GM20000 (cell line): ENCODE results near the gene CAPN10.
A peak's percentile ranks its signal among the peaks of the same experiment; 100 is the strongest.
"Not testable (repeated sequence)": the region's sequence is repeated elsewhere in the genome, so short reads cannot be mapped to it uniquely, and the experiment has no call there.

Source experiments
- DNase-seq: peaks from one replicate; pipeline ENCODE4 v3.0.0; 2012; ENCODE audit warnings: low spot score
- TF ChIP-seq, protein P1 (sequence below): IDR thresholded peaks from 2 replicates; pipeline ENCODE4 v1.5.1; 2012; ENCODE audit warnings: mild to moderate bottlenecking, control low read depth; ENCODE audit errors: extremely low read depth, missing control alignments

Gene CAPN10, protein sequence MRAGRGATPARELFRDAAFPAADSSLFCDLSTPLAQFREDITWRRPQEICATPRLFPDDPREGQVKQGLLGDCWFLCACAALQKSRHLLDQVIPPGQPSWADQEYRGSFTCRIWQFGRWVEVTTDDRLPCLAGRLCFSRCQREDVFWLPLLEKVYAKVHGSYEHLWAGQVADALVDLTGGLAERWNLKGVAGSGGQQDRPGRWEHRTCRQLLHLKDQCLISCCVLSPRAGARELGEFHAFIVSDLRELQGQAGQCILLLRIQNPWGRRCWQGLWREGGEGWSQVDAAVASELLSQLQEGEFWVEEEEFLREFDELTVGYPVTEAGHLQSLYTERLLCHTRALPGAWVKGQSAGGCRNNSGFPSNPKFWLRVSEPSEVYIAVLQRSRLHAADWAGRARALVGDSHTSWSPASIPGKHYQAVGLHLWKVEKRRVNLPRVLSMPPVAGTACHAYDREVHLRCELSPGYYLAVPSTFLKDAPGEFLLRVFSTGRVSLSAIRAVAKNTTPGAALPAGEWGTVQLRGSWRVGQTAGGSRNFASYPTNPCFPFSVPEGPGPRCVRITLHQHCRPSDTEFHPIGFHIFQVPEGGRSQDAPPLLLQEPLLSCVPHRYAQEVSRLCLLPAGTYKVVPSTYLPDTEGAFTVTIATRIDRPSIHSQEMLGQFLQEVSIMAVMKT

GRCh38 chr2:240586198-240586918 lies at the start of gene CAPN10:
TSS of gene CAPN10 (plus strand) at chr2:240586734. CDS start at chr2:240586912, 178 bp downstream.
- TF ChIP-seq, protein P1, sequence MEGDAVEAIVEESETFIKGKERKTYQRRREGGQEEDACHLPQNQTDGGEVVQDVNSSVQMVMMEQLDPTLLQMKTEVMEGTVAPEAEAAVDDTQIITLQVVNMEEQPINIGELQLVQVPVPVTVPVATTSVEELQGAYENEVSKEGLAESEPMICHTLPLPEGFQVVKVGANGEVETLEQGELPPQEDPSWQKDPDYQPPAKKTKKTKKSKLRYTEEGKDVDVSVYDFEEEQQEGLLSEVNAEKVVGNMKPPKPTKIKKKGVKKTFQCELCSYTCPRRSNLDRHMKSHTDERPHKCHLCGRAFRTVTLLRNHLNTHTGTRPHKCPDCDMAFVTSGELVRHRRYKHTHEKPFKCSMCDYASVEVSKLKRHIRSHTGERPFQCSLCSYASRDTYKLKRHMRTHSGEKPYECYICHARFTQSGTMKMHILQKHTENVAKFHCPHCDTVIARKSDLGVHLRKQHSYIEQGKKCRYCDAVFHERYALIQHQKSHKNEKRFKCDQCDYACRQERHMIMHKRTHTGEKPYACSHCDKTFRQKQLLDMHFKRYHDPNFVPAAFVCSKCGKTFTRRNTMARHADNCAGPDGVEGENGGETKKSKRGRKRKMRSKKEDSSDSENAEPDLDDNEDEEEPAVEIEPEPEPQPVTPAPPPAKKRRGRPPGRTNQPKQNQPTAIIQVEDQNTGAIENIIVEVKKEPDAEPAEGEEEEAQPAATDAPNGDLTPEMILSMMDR = no peak
- DNase-seq = peak; percentile 97

GRCh38 chr2:240538031-240538780 lies 48.3 kb upstream of the CAPN10 start:
- TF ChIP-seq, protein P1 = no peak

DNA sequence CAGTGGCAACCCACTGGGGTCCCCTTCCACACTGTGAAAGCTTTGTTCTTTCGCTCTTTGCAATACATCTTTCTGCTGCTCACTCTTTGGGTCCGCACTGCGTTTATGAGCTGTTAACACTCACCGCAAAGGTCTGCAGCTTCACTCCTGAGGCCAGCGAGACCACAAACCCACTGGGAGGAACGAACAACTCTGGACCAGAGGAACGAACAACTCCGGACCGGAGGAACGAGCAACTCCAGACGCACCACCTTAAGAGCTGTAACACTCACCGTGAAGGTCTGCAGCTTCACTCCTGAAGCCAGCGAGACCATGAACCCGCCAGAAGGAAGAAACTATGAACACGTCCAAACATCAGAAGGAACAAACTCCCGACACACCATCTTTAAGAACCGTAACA lies 47.4 kb upstream of the CAPN10 start:
- not testable (repeated sequence) for DNase-seq

More at GRCh38 chr2:240538031-240538780, 48.3 kb upstream of the CAPN10 start:
- no peak for DNase-seq

DNA sequence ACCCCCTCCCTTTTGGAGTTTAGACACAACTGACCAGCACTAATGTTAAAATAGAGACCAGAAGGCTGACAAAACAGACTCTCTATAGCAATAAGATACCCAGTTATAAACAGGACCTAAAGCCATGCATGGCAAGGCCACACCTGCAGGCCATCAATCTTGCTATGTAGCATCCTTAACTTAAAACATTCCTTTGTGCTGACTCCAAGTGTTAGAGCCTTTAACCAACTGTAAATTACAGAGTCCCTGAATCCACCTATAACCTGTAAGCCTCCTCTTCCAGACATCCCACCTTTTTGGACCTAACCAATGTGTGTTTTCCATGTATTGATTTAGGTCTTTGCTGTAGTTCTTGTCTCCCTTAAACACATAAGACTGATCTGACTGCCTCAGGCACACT lies 46.6 kb upstream of the CAPN10 start:
- TF ChIP-seq, protein P1 = no peak

GRCh38 chr2:240551288-240551687 lies 35.2 kb upstream of the CAPN10 start:
- TF ChIP-seq, protein P1 = no peak
- no peak for DNase-seq

More for the DNA sequence above, 46.6 kb upstream of the CAPN10 start:
- no peak for DNase-seq

DNA sequence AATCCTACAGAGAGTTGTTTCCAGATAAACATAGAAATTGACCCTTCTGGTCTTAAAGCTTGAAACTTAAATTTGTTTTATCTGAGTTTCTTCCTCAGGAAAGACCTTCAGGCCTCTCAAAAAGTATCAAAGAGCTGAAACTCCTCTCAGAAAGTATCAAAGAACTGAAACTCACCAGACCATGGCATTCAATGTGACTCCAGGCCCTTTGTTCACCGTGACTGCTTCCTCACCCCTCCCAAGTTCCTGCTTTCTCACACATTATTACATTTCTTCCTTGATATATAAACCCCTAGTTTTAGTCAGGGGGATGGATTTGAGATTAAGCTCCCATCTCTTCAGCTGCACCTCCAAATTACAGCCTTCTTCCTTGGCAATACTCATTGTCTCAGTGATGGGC lies 34.7 kb upstream of the CAPN10 start:
- TF ChIP-seq, protein P1 = no peak
- DNase-seq = no peak

DNA sequence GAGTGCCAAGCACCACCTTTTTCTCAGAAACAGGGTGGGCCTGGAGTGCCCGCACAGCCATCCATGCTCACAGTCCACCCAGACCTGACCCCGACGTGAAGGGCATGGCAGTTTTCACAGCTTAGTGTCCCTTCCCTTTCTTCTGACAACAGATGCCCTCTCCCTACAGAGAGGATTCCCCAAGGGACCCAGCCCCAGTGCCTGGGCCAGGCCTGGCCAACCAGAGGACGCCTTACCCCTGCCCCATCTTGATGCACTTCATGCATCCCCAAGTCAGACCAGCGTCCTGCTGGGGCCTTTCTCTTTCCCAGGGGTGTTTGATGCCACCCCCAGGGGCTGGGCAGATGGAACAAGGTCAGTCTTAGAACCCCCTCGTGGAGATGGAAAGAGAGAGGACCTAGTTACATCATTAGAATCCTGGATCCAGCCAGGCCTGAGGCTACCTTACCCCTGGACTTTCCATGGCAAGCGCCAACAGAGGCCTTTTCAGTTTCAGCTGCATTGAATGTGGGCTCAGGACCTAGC lies 32.5 kb upstream of the CAPN10 start:
- DNase-seq = no peak
- TF ChIP-seq, protein P1 = no peak
